Type B pancreatic cell (in vitro differentiated cells): Measurements from ENCODE around the gene TRAM2. TPM values are rescaled to one million over a fixed set of nuclear protein-coding genes. Genes with fewer than 3 reads are reported as not detected.

Experiments
- DNase-seq: peaks from one replicate; pipeline ENCODE4 v3.0.0; 2021; ENCODE audit warnings: mixed read lengths; ENCODE audit not compliant: unreplicated experiment; ENCODE audit errors: extremely low spot score
- H3K27ac Mint-ChIP-seq: 2 replicates; pipeline ENCODE4 v1.8.0; 2021; ENCODE audit warnings: mild to moderate bottlenecking, mixed read lengths
- H3K27me3 Mint-ChIP-seq: 2 replicates; pipeline ENCODE4 v1.8.0; 2021; ENCODE audit warnings: mixed read lengths
- H3K36me3 Mint-ChIP-seq: 2 replicates; pipeline ENCODE4 v1.8.0; 2021; ENCODE audit warnings: mixed read lengths
- H3K4me1 Mint-ChIP-seq: one replicate; pipeline ENCODE4 v1.8.0; 2021; ENCODE audit warnings: mixed read lengths; ENCODE audit not compliant: unreplicated experiment
- H3K4me3 Mint-ChIP-seq: 2 replicates; pipeline ENCODE4 v1.8.0; 2021; ENCODE audit warnings: mild to moderate bottlenecking, mixed read lengths
- H3K9me3 Mint-ChIP-seq: 2 replicates; pipeline ENCODE4 v1.8.0; 2021; ENCODE audit warnings: mixed read lengths
- CTCF ChIP-seq: fragments of 200-600 bp; sonication (generic); conservative IDR thresholded peaks from 2 replicates; pipeline ENCODE4 v1.5.0; 2021; ENCODE audit warnings: antibody characterized with exemption, mild to moderate bottlenecking
- total RNA-seq: library from RNA; stranded (reverse); gene quantifications from 2 replicates; pipeline ENCODE4 v1.2.1, GENCODE V29; 2021; ENCODE audit warnings: low replicate concordance

TRAM2 gene
- total RNA-seq, 1 donor from 2014 or later: 23.0 TPM

GRCh38 chr6:52499026-52499425 is 77.8 kb downstream of the TRAM2 start:
- DNase-seq: no peak
- Mint-ChIP-seq H3K36me3 (peaks cover 19% of the 10 kb centered on the region), H3K4me1 (peaks cover 22% of the 10 kb centered on the region), H3K4me3 (no peak overlapping the region), H3K27ac (peak overlapping the region; percentile 55), H3K27me3 (no peaks in the 10 kb centered on the region), H3K9me3 (no peaks in the 10 kb centered on the region)
- TF ChIP-seq CTCF: no peak

- H3K27me3 Mint-ChIP-seq: no peaks in the 10 kb centered on the region
- peak overlapping the region; percentile 55 for H3K27ac Mint-ChIP-seq
- H3K9me3 Mint-ChIP-seq: no peaks in the 10 kb centered on the region
- peaks cover 18% of the 10 kb centered on the region for H3K4me1 Mint-ChIP-seq
- DNase-seq: no peak
- peaks cover 19% of the 10 kb centered on the region for H3K36me3 Mint-ChIP-seq
- no peak for TF ChIP-seq CTCF
- H3K4me3 Mint-ChIP-seq: no peak overlapping the region
Measured at GRCh38 chr6:52498538-52499017, 78.3 kb downstream of the TRAM2 start.

- peak overlapping the region; percentile 55 for H3K27ac Mint-ChIP-seq
- peaks cover 16% of the 10 kb centered on the region for H3K4me1 Mint-ChIP-seq
- no peak for DNase-seq
Measured at GRCh38 chr6:52497652-52498408, 79.0 kb downstream of the TRAM2 start.

GRCh38 chr6:52496631-52497030 is 80.2 kb downstream of the TRAM2 start:
- no peak for DNase-seq
- Mint-ChIP-seq H3K4me1 (peaks cover 12% of the 10 kb centered on the region), H3K27me3 (no peaks in the 10 kb centered on the region), H3K4me3 (no peak overlapping the region), H3K9me3 (no peaks in the 10 kb centered on the region), H3K36me3 (peaks cover 24% of the 10 kb centered on the region), H3K27ac (no peak overlapping the region)
- TF ChIP-seq CTCF: no peak

More at GRCh38 chr6:52497652-52498408, 79.0 kb downstream of the TRAM2 start:
- Mint-ChIP-seq H3K4me3 (no peak overlapping the region), H3K27me3 (no peaks in the 10 kb centered on the region), H3K9me3 (no peaks in the 10 kb centered on the region), H3K36me3 (peaks cover 19% of the 10 kb centered on the region)
- no peak for TF ChIP-seq CTCF

- no peaks in the 10 kb centered on the region for H3K9me3 Mint-ChIP-seq
- H3K36me3 Mint-ChIP-seq: peaks cover 24% of the 10 kb centered on the region
Measured at GRCh38 chr6:52495922-52496321, 80.9 kb downstream of the TRAM2 start.

More at GRCh38 chr6:52495922-52496321, 80.9 kb downstream of the TRAM2 start:
- no peak overlapping the region for H3K27ac Mint-ChIP-seq
- H3K4me1 Mint-ChIP-seq: peaks cover 12% of the 10 kb centered on the region
- no peak for DNase-seq
- H3K27me3 Mint-ChIP-seq: no peaks in the 10 kb centered on the region
- TF ChIP-seq CTCF: no peak
- H3K4me3 Mint-ChIP-seq: no peak overlapping the region
